Measurements from ENCODE around the gene SFXN5.
"Not testable (repeated sequence)": the region's sequence is repeated elsewhere in the genome, so short reads cannot be mapped to it uniquely, and the experiment has no call there.

Gene SFXN5

GRCh38 chr2:73071360-73072128 is at the start of gene SFXN5:
SFXN5 (minus strand) TSS chr2:73071712; CDS start chr2:73071705, 7 bp downstream.
- DNase-seq = peak; percentile 93

GRCh38 chr2:73119611-73120239 is 48.2 kb upstream of the SFXN5 start:
- DNase-seq = not testable (repeated sequence)

- DNase-seq = no peak
These were observed 45.9 kb upstream of the SFXN5 start for GRCh38 chr2:73117441-73117840.

GRCh38 chr2:73116182-73116960 is 44.9 kb upstream of the SFXN5 start:
- no peak for DNase-seq

GRCh38 chr2:73114273-73114867 is 42.9 kb upstream of the SFXN5 start:
- DNase-seq = no peak

- no peak for DNase-seq
These were observed 41.7 kb upstream of the SFXN5 start, which contains the start of gene RAB11FIP5 for GRCh38 chr2:73112913-73113854. RAB11FIP5 (minus strand) TSS chr2:73112948; CDS start chr2:73112777, 171 bp downstream.

GRCh38 chr2:73112026-73112912 is 40.8 kb upstream of the SFXN5 start:
- no peak for DNase-seq

- DNase-seq = no peak
These were observed 39.8 kb upstream of the SFXN5 start for GRCh38 chr2:73111073-73112025.

GRCh38 chr2:73110168-73111072 is 38.9 kb upstream of the SFXN5 start:
- DNase-seq = no peak

- DNase-seq = no peak
These were observed 38.1 kb upstream of the SFXN5 start for GRCh38 chr2:73109431-73110167.

GRCh38 chr2:73107211-73107926 is 35.9 kb upstream of the SFXN5 start:
- no peak for DNase-seq

GRCh38 chr2:73106791-73107190 is 35.3 kb upstream of the SFXN5 start:
- DNase-seq = no peak

GRCh38 chr2:73105511-73105971 is 34.0 kb upstream of the SFXN5 start:
- no peak for DNase-seq

- no peak for DNase-seq
These were observed 33.4 kb upstream of the SFXN5 start for GRCh38 chr2:73104933-73105332.

GRCh38 chr2:73103018-73103542 is 31.6 kb upstream of the SFXN5 start:
- no peak for DNase-seq

GRCh38 chr2:73101626-73102256 is 30.2 kb upstream of the SFXN5 start:
- DNase-seq = no peak

Data from GDM1 (cell line).